OCI-LY3 (cell line): ENCODE measurements around the gene ABLIM2.

ENCODE experiments used
- EZH2phosphoT487 ChIP-seq: fragments of 200-600 bp; shearing (Covaris generic); IDR thresholded peaks from 2 replicates; pipeline ENCODE4 v1.6.1; 2018; ENCODE audit warnings: antibody characterized with exemption, mixed run types, low read depth
- TF ChIP-seq, protein P1 (sequence below): fragments of 200-600, 300-600 bp; sonication (generic); IDR thresholded peaks from 2 replicates; pipeline ENCODE4 v1.5.1; 2014; ENCODE audit warnings: antibody characterized with exemption, low read length, low read depth

DNA sequence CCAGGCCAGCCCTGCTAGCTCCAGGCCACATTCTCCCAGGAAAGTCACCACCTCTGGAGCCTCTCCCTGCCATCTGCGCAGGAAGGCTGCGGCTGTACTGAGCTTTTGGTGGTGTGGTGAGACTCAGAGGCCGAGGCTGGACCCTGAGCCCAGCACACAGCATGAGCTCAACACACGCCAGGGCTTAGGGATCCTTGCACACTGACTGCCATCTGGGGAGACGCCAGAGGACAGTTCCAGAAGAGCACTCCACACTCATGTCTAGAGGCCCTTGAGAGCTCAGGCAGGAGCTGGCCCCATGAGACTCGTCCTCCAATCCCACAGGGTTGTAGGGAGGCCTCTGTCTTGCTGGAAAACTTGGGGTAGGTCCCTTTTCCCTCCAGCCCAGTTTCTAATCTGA is 40.6 kb downstream of the ABLIM2 start:
- TF ChIP-seq, protein P1, sequence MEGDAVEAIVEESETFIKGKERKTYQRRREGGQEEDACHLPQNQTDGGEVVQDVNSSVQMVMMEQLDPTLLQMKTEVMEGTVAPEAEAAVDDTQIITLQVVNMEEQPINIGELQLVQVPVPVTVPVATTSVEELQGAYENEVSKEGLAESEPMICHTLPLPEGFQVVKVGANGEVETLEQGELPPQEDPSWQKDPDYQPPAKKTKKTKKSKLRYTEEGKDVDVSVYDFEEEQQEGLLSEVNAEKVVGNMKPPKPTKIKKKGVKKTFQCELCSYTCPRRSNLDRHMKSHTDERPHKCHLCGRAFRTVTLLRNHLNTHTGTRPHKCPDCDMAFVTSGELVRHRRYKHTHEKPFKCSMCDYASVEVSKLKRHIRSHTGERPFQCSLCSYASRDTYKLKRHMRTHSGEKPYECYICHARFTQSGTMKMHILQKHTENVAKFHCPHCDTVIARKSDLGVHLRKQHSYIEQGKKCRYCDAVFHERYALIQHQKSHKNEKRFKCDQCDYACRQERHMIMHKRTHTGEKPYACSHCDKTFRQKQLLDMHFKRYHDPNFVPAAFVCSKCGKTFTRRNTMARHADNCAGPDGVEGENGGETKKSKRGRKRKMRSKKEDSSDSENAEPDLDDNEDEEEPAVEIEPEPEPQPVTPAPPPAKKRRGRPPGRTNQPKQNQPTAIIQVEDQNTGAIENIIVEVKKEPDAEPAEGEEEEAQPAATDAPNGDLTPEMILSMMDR = no peak
- TF ChIP-seq EZH2phosphoT487 = no peak
